GM23338 (cell line): ENCODE data around the gene FOXC2. TPM values are rescaled to one million over a fixed set of nuclear protein-coding genes. Genes with fewer than 3 reads are reported as not detected.

Experiments used
- ATAC-seq: fragments of 200-7000 bp; cut with Tn5 transposase; 3 replicates; pipeline ENCODE4 v1.9.1; 2020
- DNase-seq: peaks from one replicate; pipeline ENCODE4 v3.0.0-alpha.2; 2015; ENCODE audit warnings: low spot score
- H2AFZ ChIP-seq: fragments of 200-600 bp; sonication (generic); 2 replicates; pipeline ENCODE4 v1.8.0; 2016; ENCODE audit warnings: antibody characterized with exemption, mild to moderate bottlenecking, moderate library complexity
- H3F3A ChIP-seq: fragments of 200-600 bp; sonication (generic); replicated peaks from 2 replicates; pipeline ENCODE4 v1.8.0; 2017; ENCODE audit warnings: antibody characterized with exemption, mixed run types, low read depth
- H3K27ac ChIP-seq: fragments of 200-600 bp; sonication (generic); 2 replicates; pipeline ENCODE4 v1.6.1; 2016; ENCODE audit warnings: low read depth
- H3K27me3 ChIP-seq: fragments of 200-600 bp; sonication (generic); 2 replicates; pipeline ENCODE4 v1.8.0; 2016; ENCODE audit warnings: mild to moderate bottlenecking, mixed run types, moderate library complexity; ENCODE audit not compliant: insufficient read depth
- H3K36me3 ChIP-seq: fragments of 200-600 bp; sonication (generic); 2 replicates; pipeline ENCODE4 v1.8.0; 2016; ENCODE audit warnings: mild to moderate bottlenecking; ENCODE audit not compliant: insufficient read depth
- H3K4me1 ChIP-seq: fragments of 200-600 bp; sonication (generic); 2 replicates; pipeline ENCODE4 v1.8.0; 2016; ENCODE audit warnings: mild to moderate bottlenecking, moderate library complexity; ENCODE audit not compliant: insufficient read depth
- H3K4me2 ChIP-seq: fragments of 200-600 bp; sonication (generic); 2 replicates; pipeline ENCODE4 v1.7.1; 2017; ENCODE audit warnings: mixed run types
- H3K4me3 ChIP-seq: fragments of 200-600 bp; sonication (generic); 2 replicates; pipeline ENCODE4 v1.6.1; 2016; ENCODE audit warnings: mixed run types
- H3K79me2 ChIP-seq: fragments of 200-600 bp; sonication (generic); replicated peaks from 2 replicates; pipeline ENCODE4 v1.8.0; 2017; ENCODE audit warnings: mild to moderate bottlenecking; ENCODE audit not compliant: insufficient read depth
- H3K9me2 ChIP-seq: fragments of 200-600 bp; sonication (generic); 2 replicates; pipeline ENCODE4 v1.8.0; 2017; ENCODE audit not compliant: insufficient read depth
- H4K20me1 ChIP-seq: fragments of 200-600 bp; sonication (generic); replicated peaks from 2 replicates; pipeline ENCODE4 v1.8.0; 2017; ENCODE audit warnings: mild to moderate bottlenecking; ENCODE audit not compliant: insufficient read depth
- H3K27ac Mint-ChIP-seq: 2 replicates; pipeline ENCODE4 v1.8.0; 2020; ENCODE audit warnings: inconsistent platforms, mild to moderate bottlenecking, moderate library complexity, mixed read lengths
- H3K27me3 Mint-ChIP-seq: 3 replicates; pipeline ENCODE4 v1.8.0; 2022; ENCODE audit warnings: low read depth, mild to moderate bottlenecking, moderate library complexity, mixed read lengths, inconsistent platforms; ENCODE audit not compliant: insufficient read depth, poor library complexity
- H3K36me3 Mint-ChIP-seq: 3 replicates; pipeline ENCODE4 v1.8.0; 2021; ENCODE audit warnings: low read depth, mild to moderate bottlenecking, inconsistent platforms, moderate library complexity, mixed read lengths
- H3K4me1 Mint-ChIP-seq: 3 replicates; pipeline ENCODE4 v1.8.0; 2020; ENCODE audit warnings: mild to moderate bottlenecking, inconsistent platforms, mixed read lengths
- H3K4me3 Mint-ChIP-seq: 3 replicates; pipeline ENCODE4 v1.8.0; 2021; ENCODE audit warnings: moderate library complexity, mild to moderate bottlenecking, inconsistent platforms, mixed read lengths
- H3K9me3 Mint-ChIP-seq: 3 replicates; pipeline ENCODE4 v1.8.0; 2020; ENCODE audit warnings: moderate library complexity, mild to moderate bottlenecking, inconsistent platforms, mixed read lengths
- CREB1 ChIP-seq: fragments of 250-450 bp; sonication (Bioruptor Pico); IDR thresholded peaks from 2 replicates; pipeline ENCODE4 v1.5.0; 2020; ENCODE audit warnings: low read depth, mild to moderate bottlenecking, moderate library complexity
- CTCF ChIP-seq, 2 experiments: fragments of 200-600 bp in 1 of 2; sonication (generic) in 1 of 2; conservative IDR thresholded peaks; 2 replicates each; pipeline versions ENCODE4 v1.5.1 to v1.6.1; 2016 to 2017; ENCODE audit warnings: antibody characterized with exemption in 2 of 2, low read depth in 2 of 2, mild to moderate bottlenecking in 2 of 2, moderate library complexity in 1 of 2
- ETS1 ChIP-seq: IDR thresholded peaks from 2 replicates; pipeline ENCODE4 v1.6.1; 2016; ENCODE audit warnings: antibody characterized with exemption
- EZH2 ChIP-seq: fragments of 200-600 bp; sonication (generic); IDR thresholded peaks from one replicate; pipeline ENCODE4 v1.8.0; 2017; ENCODE audit warnings: antibody characterized with exemption, mild to moderate bottlenecking, low read depth; ENCODE audit not compliant: unreplicated experiment
- EZH2phosphoT487 ChIP-seq: fragments of 200-600 bp; sonication (generic); IDR thresholded peaks from one replicate; pipeline ENCODE4 v1.8.1; 2018; ENCODE audit warnings: antibody characterized with exemption; ENCODE audit not compliant: unreplicated experiment
- JUNB ChIP-seq: IDR thresholded peaks from one replicate; pipeline ENCODE4 v1.6.1; 2016; ENCODE audit warnings: antibody characterized with exemption; ENCODE audit not compliant: unreplicated experiment
- NANOG ChIP-seq: IDR thresholded peaks from 2 replicates; pipeline ENCODE4 v1.6.1; 2016; ENCODE audit warnings: antibody characterized with exemption, borderline replicate concordance
- POLR2AphosphoS5 ChIP-seq: IDR thresholded peaks from 2 replicates; pipeline ENCODE4 v1.6.1; 2016; ENCODE audit warnings: antibody characterized with exemption, low read depth
- REST ChIP-seq: IDR thresholded peaks from one replicate; pipeline ENCODE4 v1.6.1; 2018; ENCODE audit warnings: antibody characterized with exemption; ENCODE audit not compliant: unreplicated experiment
- STAT1 ChIP-seq: IDR thresholded peaks from one replicate; pipeline ENCODE4 v1.6.1; 2016; ENCODE audit warnings: antibody characterized with exemption; ENCODE audit not compliant: unreplicated experiment
- ZNF114 ChIP-seq: fragments of 250-450 bp; sonication (Bioruptor Pico); IDR thresholded peaks from 2 replicates; pipeline ENCODE4 v1.5.0; 2020; ENCODE audit warnings: mild to moderate bottlenecking, moderate library complexity
- ZNF331 ChIP-seq: fragments of 250-450 bp; sonication (Bioruptor Pico); IDR thresholded peaks from 2 replicates; pipeline ENCODE4 v1.5.0; 2020; ENCODE audit warnings: low read depth, mild to moderate bottlenecking, moderate library complexity
- polyA plus RNA-seq: library from polyadenylated mRNA; unstranded; fragments of >200 nt; fragmentation: Nextera tagmentation; extraction: Ambion mirVana; gene quantifications from 2 replicates; pipeline ENCODE4 v1.2.1, GENCODE V29; 2016
- total RNA-seq: library from RNA; depleted of rRNA; stranded (reverse); fragments of >200 nt; shearing (Covaris generic); gene quantifications from 2 replicates; pipeline ENCODE4 v1.2.3, GENCODE V29; 2014
- TF ChIP-seq, protein P1 (sequence below): fragments of 250-450 bp; sonication (Bioruptor Pico); IDR thresholded peaks from 2 replicates; pipeline ENCODE4 v1.5.0; 2020; ENCODE audit warnings: mild to moderate bottlenecking, moderate library complexity

The FOXC2 gene
- total and polyA plus RNA-seq, 2 experiments from 2014 or later, result 0.16 TPM; not detected in 1

DNA sequence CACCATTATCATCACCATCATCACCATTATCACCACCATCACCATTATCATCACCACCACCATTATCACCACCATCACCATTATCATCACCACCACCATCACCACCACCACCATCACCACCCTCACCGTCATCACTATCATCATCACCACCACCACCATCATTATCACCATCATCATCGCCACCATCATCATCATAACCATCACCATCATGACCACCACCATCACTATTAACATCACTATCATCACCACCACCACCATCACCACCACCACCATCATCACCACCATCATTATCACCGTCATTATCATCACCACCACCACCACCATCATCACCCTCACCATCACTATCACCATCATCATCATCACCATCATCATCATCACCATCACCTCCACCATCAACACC, 20.9 kb downstream of the FOXC2 start:
- Histone ChIP-seq H2AFZ (no peak overlapping the region), H3F3A (no peaks in the 10 kb centered on the region), H3K4me1 (no peaks in the 10 kb centered on the region), H3K9me2 (peaks cover 15% of the 10 kb centered on the region; the same call in 1 of the 2 replicates), H3K4me2 (no peak overlapping the region), H4K20me1 (no peaks in the 10 kb centered on the region), H3K4me3 (no peak overlapping the region), H3K27me3 (peaks cover 11% of the 10 kb centered on the region), H3K27ac (no peak overlapping the region), H3K36me3 (no peaks in the 10 kb centered on the region), H3K79me2 (no peaks in the 10 kb centered on the region)
- ATAC-seq (no peak), DNase-seq (no peak)
- Mint-ChIP-seq H3K27me3 (peaks cover 4% of the 10 kb centered on the region), H3K4me3 (no peak overlapping the region), H3K27ac (no peak overlapping the region), H3K36me3 (no peaks in the 10 kb centered on the region), H3K4me1 (no peaks in the 10 kb centered on the region), H3K9me3 (no peaks in the 10 kb centered on the region; the same call in 2 of the 3 replicates)
- TF ChIP-seq, protein P1, sequence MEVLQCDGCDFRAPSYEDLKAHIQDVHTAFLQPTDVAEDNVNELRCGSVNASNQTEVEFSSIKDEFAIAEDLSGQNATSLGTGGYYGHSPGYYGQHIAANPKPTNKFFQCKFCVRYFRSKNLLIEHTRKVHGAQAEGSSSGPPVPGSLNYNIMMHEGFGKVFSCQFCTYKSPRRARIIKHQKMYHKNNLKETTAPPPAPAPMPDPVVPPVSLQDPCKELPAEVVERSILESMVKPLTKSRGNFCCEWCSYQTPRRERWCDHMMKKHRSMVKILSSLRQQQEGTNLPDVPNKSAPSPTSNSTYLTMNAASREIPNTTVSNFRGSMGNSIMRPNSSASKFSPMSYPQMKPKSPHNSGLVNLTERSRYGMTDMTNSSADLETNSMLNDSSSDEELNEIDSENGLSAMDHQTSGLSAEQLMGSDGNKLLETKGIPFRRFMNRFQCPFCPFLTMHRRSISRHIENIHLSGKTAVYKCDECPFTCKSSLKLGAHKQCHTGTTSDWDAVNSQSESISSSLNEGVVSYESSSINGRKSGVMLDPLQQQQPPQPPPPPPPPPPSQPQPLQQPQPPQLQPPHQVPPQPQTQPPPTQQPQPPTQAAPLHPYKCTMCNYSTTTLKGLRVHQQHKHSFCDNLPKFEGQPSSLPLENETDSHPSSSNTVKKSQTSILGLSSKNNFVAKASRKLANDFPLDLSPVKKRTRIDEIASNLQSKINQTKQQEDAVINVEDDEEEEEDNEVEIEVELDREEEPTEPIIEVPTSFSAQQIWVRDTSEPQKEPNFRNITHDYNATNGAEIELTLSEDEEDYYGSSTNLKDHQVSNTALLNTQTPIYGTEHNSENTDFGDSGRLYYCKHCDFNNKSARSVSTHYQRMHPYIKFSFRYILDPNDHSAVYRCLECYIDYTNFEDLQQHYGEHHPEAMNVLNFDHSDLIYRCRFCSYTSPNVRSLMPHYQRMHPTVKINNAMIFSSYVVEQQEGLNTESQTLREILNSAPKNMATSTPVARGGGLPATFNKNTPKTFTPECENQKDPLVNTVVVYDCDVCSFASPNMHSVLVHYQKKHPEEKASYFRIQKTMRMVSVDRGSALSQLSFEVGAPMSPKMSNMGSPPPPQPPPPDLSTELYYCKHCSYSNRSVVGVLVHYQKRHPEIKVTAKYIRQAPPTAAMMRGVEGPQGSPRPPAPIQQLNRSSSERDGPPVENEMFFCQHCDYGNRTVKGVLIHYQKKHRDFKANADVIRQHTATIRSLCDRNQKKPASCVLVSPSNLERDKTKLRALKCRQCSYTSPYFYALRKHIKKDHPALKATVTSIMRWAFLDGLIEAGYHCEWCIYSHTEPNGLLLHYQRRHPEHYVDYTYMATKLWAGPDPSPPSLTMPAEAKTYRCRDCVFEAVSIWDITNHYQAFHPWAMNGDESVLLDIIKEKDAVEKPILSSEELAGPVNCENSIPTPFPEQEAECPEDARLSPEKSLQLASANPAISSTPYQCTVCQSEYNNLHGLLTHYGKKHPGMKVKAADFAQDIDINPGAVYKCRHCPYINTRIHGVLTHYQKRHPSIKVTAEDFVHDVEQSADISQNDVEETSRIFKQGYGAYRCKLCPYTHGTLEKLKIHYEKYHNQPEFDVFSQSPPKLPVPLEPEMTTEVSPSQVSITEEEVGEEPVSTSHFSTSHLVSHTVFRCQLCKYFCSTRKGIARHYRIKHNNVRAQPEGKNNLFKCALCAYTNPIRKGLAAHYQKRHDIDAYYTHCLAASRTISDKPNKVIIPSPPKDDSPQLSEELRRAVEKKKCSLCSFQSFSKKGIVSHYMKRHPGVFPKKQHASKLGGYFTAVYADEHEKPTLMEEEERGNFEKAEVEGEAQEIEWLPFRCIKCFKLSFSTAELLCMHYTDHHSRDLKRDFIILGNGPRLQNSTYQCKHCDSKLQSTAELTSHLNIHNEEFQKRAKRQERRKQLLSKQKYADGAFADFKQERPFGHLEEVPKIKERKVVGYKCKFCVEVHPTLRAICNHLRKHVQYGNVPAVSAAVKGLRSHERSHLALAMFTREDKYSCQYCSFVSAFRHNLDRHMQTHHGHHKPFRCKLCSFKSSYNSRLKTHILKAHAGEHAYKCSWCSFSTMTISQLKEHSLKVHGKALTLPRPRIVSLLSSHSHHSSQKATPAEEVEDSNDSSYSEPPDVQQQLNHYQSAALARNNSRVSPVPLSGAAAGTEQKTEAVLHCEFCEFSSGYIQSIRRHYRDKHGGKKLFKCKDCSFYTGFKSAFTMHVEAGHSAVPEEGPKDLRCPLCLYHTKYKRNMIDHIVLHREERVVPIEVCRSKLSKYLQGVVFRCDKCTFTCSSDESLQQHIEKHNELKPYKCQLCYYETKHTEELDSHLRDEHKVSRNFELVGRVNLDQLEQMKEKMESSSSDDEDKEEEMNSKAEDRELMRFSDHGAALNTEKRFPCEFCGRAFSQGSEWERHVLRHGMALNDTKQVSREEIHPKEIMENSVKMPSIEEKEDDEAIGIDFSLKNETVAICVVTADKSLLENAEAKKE (CRISPR knock-in tag), result no peak
- no peak for TF ChIP-seq CTCF (conservative IDR thresholded peaks at IDR 0.05; ENCODE audit: low read depth in 2 of 2)
- no peak for TF ChIP-seq ZNF114 (CRISPR knock-in tag)
- no peak for TF ChIP-seq EZH2
- TF ChIP-seq ZNF331, result no peak
- no peak for TF ChIP-seq STAT1
- no peak for TF ChIP-seq JUNB
- TF ChIP-seq CREB1 (CRISPR knock-in tag), result no peak
- TF ChIP-seq POLR2AphosphoS5, result no peak
- no peak for TF ChIP-seq NANOG
- TF ChIP-seq REST, result no peak
- TF ChIP-seq EZH2phosphoT487, result no peak
- TF ChIP-seq ETS1, result no peak
